PC-3 (cell line): ENCODE data around the gene SLC35F3. TPM values are rescaled to one million over a fixed set of nuclear protein-coding genes. Genes with fewer than 3 reads are reported as not detected.
"Not testable (repeated sequence)": the region's sequence is repeated elsewhere in the genome, so short reads cannot be mapped to it uniquely, and the experiment has no call there.

Experiments
- ATAC-seq: fragments of 200-7000 bp; cut with Tn5 transposase; 2 replicates; pipeline ENCODE4 v1.9.1; 2020; ENCODE audit warnings: mild to moderate bottlenecking, moderate library complexity
- BruUV-seq: library from RNA; stranded (reverse); fragments of 400-500 nt; replicated peaks from 2 replicates; lab custom pipeline; 2021; lab: Mats Ljungman, UMichigan
- CTCF ChIA-PET: fragments of 300-600 bp; sonication (Branson Sonifier 250); formaldehyde crosslinking; loops from one replicate; lab custom pipeline; 2022; ENCODE audit warnings: antibody characterized with exemption; lab: Charles Lee
- POLR2A ChIA-PET: fragments of 300-600 bp; sonication (Branson Sonifier 250); formaldehyde crosslinking; loops from one replicate; lab custom pipeline; 2022; ENCODE audit warnings: antibody characterized with exemption; ENCODE audit not compliant: unreplicated experiment; lab: Charles Lee
- DNase-seq: peaks from one replicate; pipeline ENCODE4 v3.0.0-alpha.2; 2015
- H2AFZ ChIP-seq: fragments of 300-600 bp; sonication (generic); 2 replicates; pipeline ENCODE4 v1.6.0; 2016; ENCODE audit warnings: antibody characterized with exemption, low read length
- H3F3A ChIP-seq: fragments of 300-600 bp; sonication (generic); one replicate; pipeline ENCODE4 v1.6.0; 2017; ENCODE audit warnings: antibody characterized with exemption, low read length, control low read depth, mild to moderate bottlenecking; ENCODE audit not compliant: unreplicated experiment
- H3K27ac ChIP-seq: fragments of 300-600 bp; sonication (generic); 2 replicates; pipeline ENCODE4 v1.5.1; 2016; ENCODE audit warnings: mild to moderate bottlenecking, low read length
- H3K27me3 ChIP-seq: fragments of 300-600 bp; sonication (generic); 2 replicates; pipeline ENCODE4 v1.6.1; 2016; ENCODE audit warnings: low read length, mixed read lengths
- H3K36me3 ChIP-seq: fragments of 300-600 bp; sonication (generic); 2 replicates; pipeline ENCODE4 v1.6.1; 2016; ENCODE audit warnings: low read depth, mixed run types, low read length, mixed read lengths
- H3K4me1 ChIP-seq: fragments of 300-600 bp; sonication (generic); 2 replicates; pipeline ENCODE4 v1.5.1; 2016; ENCODE audit warnings: low read length; ENCODE audit not compliant: insufficient read depth
- H3K4me2 ChIP-seq: fragments of 300-600 bp; sonication (generic); 2 replicates; pipeline ENCODE4 v1.6.0; 2016; ENCODE audit warnings: low read length
- H3K4me3 ChIP-seq: fragments of 300-600 bp; sonication (generic); 2 replicates; pipeline ENCODE4 v1.5.1; 2016; ENCODE audit warnings: mild to moderate bottlenecking, low read length, mixed read lengths
- H3K79me2 ChIP-seq: fragments of 300-600 bp; sonication (generic); 2 replicates; pipeline ENCODE4 v1.6.1; 2017; ENCODE audit warnings: low read length, mixed read lengths
- H3K9ac ChIP-seq: fragments of 300-600 bp; sonication (generic); 2 replicates; pipeline ENCODE4 v1.6.0; 2016; ENCODE audit warnings: mild to moderate bottlenecking, low read length
- H3K9me2 ChIP-seq: fragments of 300-600 bp; sonication (generic); replicated peaks from 2 replicates; pipeline ENCODE4 v1.6.1; 2016; ENCODE audit warnings: mixed run types, low read length, mixed read lengths
- H3K9me3 ChIP-seq: fragments of 300-600 bp; sonication (generic); 2 replicates; pipeline ENCODE4 v1.6.1; 2016; ENCODE audit warnings: low read length, mixed read lengths
- H4K20me1 ChIP-seq: fragments of 300-600 bp; sonication (generic); 2 replicates; pipeline ENCODE4 v1.6.1; 2016; ENCODE audit warnings: low read length, mixed read lengths
- EZH2 ChIP-seq: fragments of 300-600 bp; sonication (generic); IDR thresholded peaks from one replicate; pipeline ENCODE4 v1.6.1; 2017; ENCODE audit warnings: antibody characterized with exemption, mild to moderate bottlenecking, low read length; ENCODE audit not compliant: unreplicated experiment
- EZH2phosphoT487 ChIP-seq: fragments of 300-600 bp; sonication (generic); IDR thresholded peaks from 2 replicates; pipeline ENCODE4 v1.6.1; 2018; ENCODE audit warnings: mild to moderate bottlenecking, antibody characterized with exemption, low read length, borderline replicate concordance
- intact Hi-C: fragments of 100-400 bp; cut with micrococcal nuclease; formaldehyde crosslinking; loops from 2 replicates; pipeline ENCODE4 v1.9.0; 2023
- total RNA-seq: library from RNA; depleted of rRNA; stranded (reverse); fragments of >200 nt; gene quantifications from 2 replicates; pipeline ENCODE4 v1.2.3, GENCODE V29; 2014
- TF ChIP-seq, protein P1 (sequence below): fragments of 300-600 bp; sonication (generic); conservative IDR thresholded peaks from 2 replicates; pipeline ENCODE4 v1.5.1; 2017; ENCODE audit warnings: antibody characterized with exemption, low read depth, mild to moderate bottlenecking, low read length

The SLC35F3 gene
- total RNA-seq, 1 experiment from 2014 or later = 17.7 TPM

DNA sequence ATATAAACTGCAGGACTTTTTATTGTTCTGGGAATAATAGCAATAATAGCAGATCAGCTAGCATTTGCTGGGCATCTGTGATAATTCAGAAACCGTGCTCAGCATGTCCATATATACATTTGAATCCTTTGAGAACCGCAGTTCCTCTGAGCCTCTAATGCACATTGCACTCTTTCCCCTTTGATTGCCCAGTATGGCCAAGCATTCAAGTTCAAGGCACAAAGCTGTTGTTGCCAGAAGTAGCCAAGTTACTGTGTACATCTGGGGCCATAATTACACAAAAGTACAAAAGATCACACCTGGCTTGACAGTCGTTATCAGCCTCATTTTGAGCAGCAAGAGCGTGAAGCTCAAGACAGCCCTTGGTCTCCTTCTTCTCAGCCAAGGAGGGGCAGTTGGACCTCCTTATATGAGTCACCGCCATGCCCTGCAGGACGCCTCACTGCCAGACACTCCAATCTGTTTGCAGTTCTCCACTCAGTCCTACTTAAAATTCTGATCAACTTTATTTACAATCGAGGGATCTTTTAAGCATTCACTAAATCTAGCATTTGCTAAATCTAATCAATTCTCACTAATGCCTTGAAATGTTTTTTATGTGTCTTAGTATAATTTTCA is 216.0 kb downstream of the SLC35F3 start:
- TF ChIP-seq, protein P1, sequence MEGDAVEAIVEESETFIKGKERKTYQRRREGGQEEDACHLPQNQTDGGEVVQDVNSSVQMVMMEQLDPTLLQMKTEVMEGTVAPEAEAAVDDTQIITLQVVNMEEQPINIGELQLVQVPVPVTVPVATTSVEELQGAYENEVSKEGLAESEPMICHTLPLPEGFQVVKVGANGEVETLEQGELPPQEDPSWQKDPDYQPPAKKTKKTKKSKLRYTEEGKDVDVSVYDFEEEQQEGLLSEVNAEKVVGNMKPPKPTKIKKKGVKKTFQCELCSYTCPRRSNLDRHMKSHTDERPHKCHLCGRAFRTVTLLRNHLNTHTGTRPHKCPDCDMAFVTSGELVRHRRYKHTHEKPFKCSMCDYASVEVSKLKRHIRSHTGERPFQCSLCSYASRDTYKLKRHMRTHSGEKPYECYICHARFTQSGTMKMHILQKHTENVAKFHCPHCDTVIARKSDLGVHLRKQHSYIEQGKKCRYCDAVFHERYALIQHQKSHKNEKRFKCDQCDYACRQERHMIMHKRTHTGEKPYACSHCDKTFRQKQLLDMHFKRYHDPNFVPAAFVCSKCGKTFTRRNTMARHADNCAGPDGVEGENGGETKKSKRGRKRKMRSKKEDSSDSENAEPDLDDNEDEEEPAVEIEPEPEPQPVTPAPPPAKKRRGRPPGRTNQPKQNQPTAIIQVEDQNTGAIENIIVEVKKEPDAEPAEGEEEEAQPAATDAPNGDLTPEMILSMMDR = no peak
- TF ChIP-seq EZH2 (no peak), EZH2phosphoT487 (no peak)
- no peaks in the 10 kb centered on the region for H3K27me3 ChIP-seq
- no TSS peak for BruUV-seq
- H3F3A ChIP-seq = no peaks in the 10 kb centered on the region
- peak; percentile 51; the same call in 1 of the 2 replicates for ATAC-seq
- no peaks in the 10 kb centered on the region for H3K9me3 ChIP-seq
- no peak overlapping the region for H3K4me3 ChIP-seq
- no peak for DNase-seq
- intact Hi-C loops = no loop called here
- H3K27ac ChIP-seq = no peak overlapping the region
- no peaks in the 10 kb centered on the region for H3K79me2 ChIP-seq
- no peaks in the 10 kb centered on the region for H3K9me2 ChIP-seq
- H3K4me2 ChIP-seq = no peak overlapping the region
- no peaks in the 10 kb centered on the region for H4K20me1 ChIP-seq
- H2AFZ ChIP-seq = no peak overlapping the region
- ChIA-PET CTCF (no interaction called here), POLR2A (no interaction called here)
- H3K9ac ChIP-seq = no peak overlapping the region
- no peaks in the 10 kb centered on the region for H3K36me3 ChIP-seq
- H3K4me1 ChIP-seq = no peaks in the 10 kb centered on the region

DNA sequence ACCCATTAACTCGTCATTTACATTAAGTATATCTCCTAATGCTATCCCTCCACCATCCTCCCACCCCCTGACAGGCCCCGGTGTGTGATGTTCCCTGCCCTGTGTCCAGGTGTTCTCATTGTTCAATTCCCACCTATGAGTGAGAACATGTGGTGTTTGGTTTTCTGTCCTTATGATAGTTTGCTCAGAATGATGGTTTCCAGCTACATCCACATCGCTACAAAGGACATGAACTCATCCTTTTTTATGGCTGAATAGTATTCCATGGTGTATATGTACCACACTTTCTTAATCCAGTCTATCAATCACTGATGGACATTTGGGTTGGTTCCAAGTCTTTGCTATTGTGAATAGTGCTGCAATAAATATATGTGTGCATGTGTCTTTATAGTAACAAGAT is 217.2 kb downstream of the SLC35F3 start:
- POLR2A ChIA-PET, H3K36me3 ChIP-seq, H2AFZ ChIP-seq, H3K9me3 ChIP-seq, H3K4me1 ChIP-seq, intact Hi-C loops, H3K27ac ChIP-seq, ATAC-seq, H3K4me2 ChIP-seq, BruUV-seq, H3K9ac ChIP-seq, H3K27me3 ChIP-seq, DNase-seq, H3F3A ChIP-seq, H3K9me2 ChIP-seq, H3K79me2 ChIP-seq, H4K20me1 ChIP-seq, H3K4me3 ChIP-seq: not testable (repeated sequence)
- CTCF ChIA-PET = interaction anchor here (0.5 kb wide), 1 partner anchor 207 kb away, joined by 3 read pairs; no protein-coding TSS in a partner anchor

DNA sequence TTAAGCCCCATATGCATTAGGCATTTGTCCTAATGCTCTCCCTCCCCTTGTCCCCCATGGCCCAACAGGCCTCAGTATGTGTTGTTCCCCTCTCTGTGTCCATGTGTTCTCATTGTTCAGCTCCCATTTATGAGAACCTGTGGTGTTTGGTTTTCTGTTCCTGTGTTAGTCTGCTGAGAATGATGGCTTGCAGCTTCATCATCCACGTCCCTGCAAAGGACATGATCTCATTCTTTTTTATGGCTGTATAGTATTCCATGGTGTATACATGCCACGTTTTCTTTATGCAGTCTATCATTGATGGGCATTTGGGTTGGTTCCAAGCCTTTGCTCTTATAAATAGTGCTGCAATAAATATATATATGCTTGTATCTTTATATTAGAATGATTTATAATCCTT is 218.1 kb downstream of the SLC35F3 start:
- H3K27me3 ChIP-seq, POLR2A ChIA-PET, H3K4me3 ChIP-seq, DNase-seq, ATAC-seq, H4K20me1 ChIP-seq, H3K9me3 ChIP-seq, H3K9ac ChIP-seq, H3K9me2 ChIP-seq, H2AFZ ChIP-seq, H3K4me1 ChIP-seq, intact Hi-C loops, H3K4me2 ChIP-seq, H3K79me2 ChIP-seq, CTCF ChIA-PET, BruUV-seq, H3K27ac ChIP-seq, H3K36me3 ChIP-seq, H3F3A ChIP-seq: not testable (repeated sequence)

DNA sequence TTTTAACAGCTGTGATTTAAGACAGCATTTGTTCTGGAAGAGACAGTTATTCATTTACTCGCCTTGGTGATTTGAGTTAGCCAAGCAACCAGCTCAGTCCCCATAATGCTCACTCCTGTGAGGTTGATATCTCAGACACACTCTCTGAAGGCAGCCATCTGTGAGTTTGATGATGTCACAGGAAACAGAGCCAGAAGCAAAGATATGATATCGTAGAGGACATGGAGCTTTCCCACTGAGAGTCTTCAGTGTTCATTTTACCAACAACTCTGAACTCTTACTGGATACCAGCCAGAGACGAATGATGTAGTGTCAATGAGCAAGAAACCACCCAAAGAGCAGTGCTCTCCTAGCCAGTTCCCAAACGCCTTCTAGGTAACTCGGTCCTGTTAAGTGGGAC is 219.4 kb downstream of the SLC35F3 start:
- no peaks in the 10 kb centered on the region for H3K27me3 ChIP-seq
- TF ChIP-seq EZH2 = no peak
- H3K4me2 ChIP-seq = no peak overlapping the region
- H3K4me1 ChIP-seq = no peaks in the 10 kb centered on the region
- intact Hi-C loops = no loop called here
- H3K79me2 ChIP-seq = no peaks in the 10 kb centered on the region
- H3K4me3 ChIP-seq = no peak overlapping the region
- ATAC-seq = no peak
- H2AFZ ChIP-seq = no peak overlapping the region
- H3K36me3 ChIP-seq = no peaks in the 10 kb centered on the region
- ChIA-PET CTCF (interaction anchor here (0.6 kb wide), 1 partner anchor 14 kb away, joined by 3 read pairs; no protein-coding TSS in a partner anchor), POLR2A (no interaction called here)
- H3K9me2 ChIP-seq = no peaks in the 10 kb centered on the region
- no peak overlapping the region for H3K27ac ChIP-seq
- H3F3A ChIP-seq = no peaks in the 10 kb centered on the region
- BruUV-seq = no TSS peak
- H4K20me1 ChIP-seq = no peaks in the 10 kb centered on the region
- no peaks in the 10 kb centered on the region for H3K9me3 ChIP-seq
- DNase-seq = no peak
- no peak overlapping the region for H3K9ac ChIP-seq
